ENCODE results near the gene MYZAP.

DNA sequence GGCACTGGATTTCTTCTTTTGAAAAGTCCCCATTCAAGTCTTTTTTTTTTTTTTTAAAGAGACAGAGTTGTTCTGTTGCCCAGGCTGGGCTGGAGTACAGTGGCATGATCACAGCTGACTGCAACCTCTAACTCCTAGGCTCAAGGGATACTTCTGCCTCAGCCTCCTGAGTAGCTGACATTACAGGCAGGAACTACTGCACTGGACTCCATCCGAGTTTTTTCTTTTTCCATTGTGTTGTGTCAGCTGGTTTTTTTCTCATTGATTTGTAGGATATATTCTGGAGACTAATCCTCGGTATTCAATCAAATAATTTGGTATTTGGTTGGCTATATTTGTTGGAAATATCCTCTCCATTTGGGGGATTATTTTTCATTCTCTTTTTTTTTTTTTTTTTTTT lies 126.6 kb downstream of the MYZAP start:
- no peak for TF ChIP-seq CTCF (conservative IDR thresholded peaks at IDR 0.05; ENCODE audit: low read depth, low read length)
- TF ChIP-seq EZH2 (IDR thresholded peaks at IDR 0.05; ENCODE audit: low read length, unreplicated experiment), result no peak

Measured in PC-3 (cell line).